ENCODE data around the gene SERPINC1.
"Not testable (repeated sequence)": the region's sequence is repeated elsewhere in the genome, so short reads cannot be mapped to it uniquely, and the experiment has no call there.

SERPINC1 gene

GRCh38 chr1:173917149-173917548 is at the start of gene SERPINC1:
SERPINC1 (minus strand) TSS chr1:173917327; CDS start chr1:173917259, 68 bp downstream.
- Histone ChIP-seq H3K27ac (no peak within 1 kb of the TSS), H3K4me3 (no peak within 1 kb of the TSS), H3K36me3 (ENCODE audit: insufficient read depth, low read length) (no peaks in the 10 kb centered on the region), H3K9me3 (ENCODE audit: low read depth, low read length) (no peaks in the 10 kb centered on the region), H3K9ac (ENCODE audit: insufficient read length) (no peak within 1 kb of the TSS)
- DNase-seq (ENCODE audit: low read depth, low spot score), result no peak
- no peak for TF ChIP-seq EZH2 (IDR thresholded peaks at IDR 0.05)
- TF ChIP-seq FOXP2 (optimal IDR thresholded peaks at IDR 0.05; ENCODE audit: control extremely low read depth, extremely low read length, insufficient read depth), result no peak
- TF ChIP-seq POLR2AphosphoS5 (IDR thresholded peaks at IDR 0.05; ENCODE audit: borderline replicate concordance, low read depth, low read length), result no peak

- H3K4me3 ChIP-seq; DNase-seq (ENCODE audit: low read depth, low spot score); H3K9ac ChIP-seq (ENCODE audit: insufficient read length); H3K27ac ChIP-seq; H3K9me3 ChIP-seq (ENCODE audit: low read depth, low read length): not testable (repeated sequence)
- peaks cover 75% of the 10 kb centered on the region for H3K36me3 ChIP-seq (ENCODE audit: insufficient read depth, low read length)
Measured at GRCh38 chr1:173965896-173966295, 48.8 kb upstream of the SERPINC1 start.

- no peak for DNase-seq (ENCODE audit: low read depth, low spot score)
- TF ChIP-seq FOXP2 (optimal IDR thresholded peaks at IDR 0.05; ENCODE audit: control extremely low read depth, extremely low read length, insufficient read depth), result no peak
- no peak for TF ChIP-seq EZH2 (IDR thresholded peaks at IDR 0.05)
- no peak for TF ChIP-seq POLR2AphosphoS5 (IDR thresholded peaks at IDR 0.05; ENCODE audit: borderline replicate concordance, low read depth, low read length)
- peaks cover 82% of the 10 kb centered on the region for H3K36me3 ChIP-seq (ENCODE audit: insufficient read depth, low read length)
Measured at GRCh38 chr1:173963477-173963876, 46.4 kb upstream of the SERPINC1 start.

GRCh38 chr1:173960625-173961024 is 43.5 kb upstream of the SERPINC1 start:
- no peak for DNase-seq (ENCODE audit: low read depth, low spot score)
- Histone ChIP-seq H3K9me3 (ENCODE audit: low read depth, low read length) (no peaks in the 10 kb centered on the region), H3K4me3 (no peak overlapping the region), H3K27ac (peak overlapping the region; percentile 48), H3K36me3 (ENCODE audit: insufficient read depth, low read length) (peaks cover 73% of the 10 kb centered on the region), H3K9ac (ENCODE audit: insufficient read length) (no peak overlapping the region)
- no peak for TF ChIP-seq FOXP2 (optimal IDR thresholded peaks at IDR 0.05; ENCODE audit: control extremely low read depth, extremely low read length, insufficient read depth)
- TF ChIP-seq EZH2 (IDR thresholded peaks at IDR 0.05), result no peak
- TF ChIP-seq POLR2AphosphoS5 (IDR thresholded peaks at IDR 0.05; ENCODE audit: borderline replicate concordance, low read depth, low read length), result no peak

More at GRCh38 chr1:173963477-173963876, 46.4 kb upstream of the SERPINC1 start:
- peak overlapping the region; percentile 30; the same call in 1 of the 2 replicates for H3K4me3 ChIP-seq
- H3K9me3 ChIP-seq (ENCODE audit: low read depth, low read length), result no peaks in the 10 kb centered on the region
- peak overlapping the region; percentile 85 for H3K27ac ChIP-seq
- H3K9ac ChIP-seq (ENCODE audit: insufficient read length), result no peak overlapping the region

GRCh38 chr1:173954179-173954578 is 37.1 kb upstream of the SERPINC1 start:
- H3K4me3 ChIP-seq, result no peak overlapping the region
- H3K27ac ChIP-seq, result no peak overlapping the region
- H3K9me3 ChIP-seq (ENCODE audit: low read depth, low read length), result no peaks in the 10 kb centered on the region
- DNase-seq (ENCODE audit: low read depth, low spot score), result no peak
- TF ChIP-seq FOXP2 (optimal IDR thresholded peaks at IDR 0.05; ENCODE audit: control extremely low read depth, extremely low read length, insufficient read depth), result no peak
- TF ChIP-seq EZH2 (IDR thresholded peaks at IDR 0.05), result no peak
- no peak for TF ChIP-seq POLR2AphosphoS5 (IDR thresholded peaks at IDR 0.05; ENCODE audit: borderline replicate concordance, low read depth, low read length)
- H3K9ac ChIP-seq (ENCODE audit: insufficient read length), result no peak overlapping the region
- peaks cover 50% of the 10 kb centered on the region for H3K36me3 ChIP-seq (ENCODE audit: insufficient read depth, low read length)

GRCh38 chr1:173948594-173948993 is 31.5 kb upstream of the SERPINC1 start:
- TF ChIP-seq POLR2AphosphoS5 (IDR thresholded peaks at IDR 0.05; ENCODE audit: borderline replicate concordance, low read depth, low read length) (no peak), FOXP2 (optimal IDR thresholded peaks at IDR 0.05; ENCODE audit: control extremely low read depth, extremely low read length, insufficient read depth) (no peak), EZH2 (IDR thresholded peaks at IDR 0.05) (no peak)
- H3K4me3 ChIP-seq, result no peak overlapping the region
- peaks cover 55% of the 10 kb centered on the region for H3K36me3 ChIP-seq (ENCODE audit: insufficient read depth, low read length)
- no peak overlapping the region for H3K9ac ChIP-seq (ENCODE audit: insufficient read length)
- no peak for DNase-seq (ENCODE audit: low read depth, low spot score)
- H3K27ac ChIP-seq, result no peak overlapping the region
- H3K9me3 ChIP-seq (ENCODE audit: low read depth, low read length), result no peaks in the 10 kb centered on the region

GRCh38 chr1:173946380-173946921 is 29.3 kb upstream of the SERPINC1 start:
- peaks cover 61% of the 10 kb centered on the region for H3K36me3 ChIP-seq (ENCODE audit: insufficient read depth, low read length)
- H3K9me3 ChIP-seq (ENCODE audit: low read depth, low read length), result no peaks in the 10 kb centered on the region
- DNase-seq (ENCODE audit: low read depth, low spot score), result no peak
- H3K4me3 ChIP-seq, result no peak overlapping the region
- TF ChIP-seq POLR2AphosphoS5 (IDR thresholded peaks at IDR 0.05; ENCODE audit: borderline replicate concordance, low read depth, low read length), result no peak
- TF ChIP-seq FOXP2 (optimal IDR thresholded peaks at IDR 0.05; ENCODE audit: control extremely low read depth, extremely low read length, insufficient read depth), result no peak
- no peak for TF ChIP-seq EZH2 (IDR thresholded peaks at IDR 0.05)
- no peak overlapping the region for H3K27ac ChIP-seq
- H3K9ac ChIP-seq (ENCODE audit: insufficient read length), result no peak overlapping the region

- no peak for DNase-seq (ENCODE audit: low read depth, low spot score)
- Histone ChIP-seq H3K9ac (ENCODE audit: insufficient read length) (no peak overlapping the region), H3K9me3 (ENCODE audit: low read depth, low read length) (no peaks in the 10 kb centered on the region), H3K36me3 (ENCODE audit: insufficient read depth, low read length) (peaks cover 56% of the 10 kb centered on the region), H3K27ac (no peak overlapping the region), H3K4me3 (no peak overlapping the region)
- no peak for TF ChIP-seq FOXP2 (optimal IDR thresholded peaks at IDR 0.05; ENCODE audit: control extremely low read depth, extremely low read length, insufficient read depth)
- TF ChIP-seq EZH2 (IDR thresholded peaks at IDR 0.05), result no peak
- no peak for TF ChIP-seq POLR2AphosphoS5 (IDR thresholded peaks at IDR 0.05; ENCODE audit: borderline replicate concordance, low read depth, low read length)
Measured at GRCh38 chr1:173937062-173937461, 19.9 kb upstream of the SERPINC1 start.

- no peaks in the 10 kb centered on the region for H3K9me3 ChIP-seq (ENCODE audit: low read depth, low read length)
- H3K9ac ChIP-seq (ENCODE audit: insufficient read length), result no peak overlapping the region
- H3K4me3 ChIP-seq, result no peak overlapping the region
- H3K36me3 ChIP-seq (ENCODE audit: insufficient read depth, low read length), result peaks cover 40% of the 10 kb centered on the region
- no peak overlapping the region for H3K27ac ChIP-seq
- DNase-seq (ENCODE audit: low read depth, low spot score), result no peak
- TF ChIP-seq POLR2AphosphoS5 (IDR thresholded peaks at IDR 0.05; ENCODE audit: borderline replicate concordance, low read depth, low read length) (no peak), FOXP2 (optimal IDR thresholded peaks at IDR 0.05; ENCODE audit: control extremely low read depth, extremely low read length, insufficient read depth) (no peak), EZH2 (IDR thresholded peaks at IDR 0.05) (no peak)
Measured at GRCh38 chr1:173934440-173934839, 17.3 kb upstream of the SERPINC1 start.

- not testable (repeated sequence) for DNase-seq (ENCODE audit: low read depth, low spot score); H3K27ac ChIP-seq; H3K9me3 ChIP-seq (ENCODE audit: low read depth, low read length); H3K36me3 ChIP-seq (ENCODE audit: insufficient read depth, low read length); H3K4me3 ChIP-seq; H3K9ac ChIP-seq (ENCODE audit: insufficient read length)
Measured at GRCh38 chr1:173930541-173930940, 13.4 kb upstream of the SERPINC1 start.

Measured in SK-N-MC (cell line).